ENCODE data around the gene CCDC68. TPM values are rescaled to one million over a fixed set of nuclear protein-coding genes. Genes with fewer than 3 reads are reported as not detected.

Gene CCDC68
- total and polyA plus RNA-seq, 2 of the 13 experiments (the other 11 are each of a cell fraction or from before 2014, with no cell fraction given), result 4.6 to 13.3 TPM

GRCh38 chr18:54948350-54948837, 10.9 kb downstream of the CCDC68 start (continued):
- TF ChIP-seq KLF16 (CRISPR knock-in tag; IDR thresholded peaks at IDR 0.05), result peak in 1 of 2 experiments; percentile 61; a peak in 1 of 4 replicates
- peak; percentile 72 for TF ChIP-seq TCF7 (IDR thresholded peaks at IDR 0.05; ENCODE audit: low read depth)
- TF ChIP-seq, protein P1, sequence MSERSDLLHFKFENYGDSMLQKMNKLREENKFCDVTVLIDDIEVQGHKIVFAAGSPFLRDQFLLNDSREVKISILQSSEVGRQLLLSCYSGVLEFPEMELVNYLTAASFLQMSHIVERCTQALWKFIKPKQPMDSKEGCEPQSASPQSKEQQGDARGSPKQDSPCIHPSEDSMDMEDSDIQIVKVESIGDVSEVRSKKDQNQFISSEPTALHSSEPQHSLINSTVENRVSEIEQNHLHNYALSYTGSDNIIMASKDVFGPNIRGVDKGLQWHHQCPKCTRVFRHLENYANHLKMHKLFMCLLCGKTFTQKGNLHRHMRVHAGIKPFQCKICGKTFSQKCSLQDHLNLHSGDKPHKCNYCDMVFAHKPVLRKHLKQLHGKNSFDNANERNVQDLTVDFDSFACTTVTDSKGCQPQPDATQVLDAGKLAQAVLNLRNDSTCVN (CRISPR knock-in tag; IDR thresholded peaks at IDR 0.05; ENCODE audit: borderline replicate concordance), result peak; percentile 95
- TF ChIP-seq, protein P2, sequence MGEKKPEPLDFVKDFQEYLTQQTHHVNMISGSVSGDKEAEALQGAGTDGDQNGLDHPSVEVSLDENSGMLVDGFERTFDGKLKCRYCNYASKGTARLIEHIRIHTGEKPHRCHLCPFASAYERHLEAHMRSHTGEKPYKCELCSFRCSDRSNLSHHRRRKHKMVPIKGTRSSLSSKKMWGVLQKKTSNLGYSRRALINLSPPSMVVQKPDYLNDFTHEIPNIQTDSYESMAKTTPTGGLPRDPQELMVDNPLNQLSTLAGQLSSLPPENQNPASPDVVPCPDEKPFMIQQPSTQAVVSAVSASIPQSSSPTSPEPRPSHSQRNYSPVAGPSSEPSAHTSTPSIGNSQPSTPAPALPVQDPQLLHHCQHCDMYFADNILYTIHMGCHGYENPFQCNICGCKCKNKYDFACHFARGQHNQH (CRISPR knock-in tag; IDR thresholded peaks at IDR 0.05), result peak; percentile 61; the same call in 1 of the 2 replicates
- TF ChIP-seq HMG20A (CRISPR knock-in tag; IDR thresholded peaks at IDR 0.05; ENCODE audit: borderline replicate concordance), result peak; percentile 97
- peak; percentile 27; the same call in 1 of the 2 replicates for TF ChIP-seq NR2C2 (CRISPR knock-in tag; IDR thresholded peaks at IDR 0.05; ENCODE audit: borderline replicate concordance)
- TF ChIP-seq HOXA7 (CRISPR knock-in tag; IDR thresholded peaks at IDR 0.05), result no peak
- 0 out of 2 replicates have a peak, but pooled peaks have one; percentile 28 for TF ChIP-seq SMARCC2 (IDR thresholded peaks at IDR 0.05)
- peak; percentile 96 for TF ChIP-seq ARID3A (IDR thresholded peaks at IDR 0.05; ENCODE audit: low read depth, low read length)
- 0 out of 2 replicates have a peak, but pooled peaks have one; percentile 23 for TF ChIP-seq ELF1 (CRISPR knock-in tag; IDR thresholded peaks at IDR 0.05)
- TF ChIP-seq FOSL2 (CRISPR knock-in tag; IDR thresholded peaks at IDR 0.05), result peak; percentile 75
- 0 out of 2 replicates have a peak, but pooled peaks have one; percentile 19 for TF ChIP-seq ATF1 (CRISPR knock-in tag; IDR thresholded peaks at IDR 0.05)
- 0 out of 2 replicates have a peak, but pooled peaks have one; percentile 74 for TF ChIP-seq ZFP1 (CRISPR knock-in tag; IDR thresholded peaks at IDR 0.05)
- no peak for TF ChIP-seq ZNF446 (CRISPR knock-in tag; IDR thresholded peaks at IDR 0.05)
- no peak for TF ChIP-seq ZNF749 (CRISPR knock-in tag; IDR thresholded peaks at IDR 0.05; ENCODE audit: borderline replicate concordance)
- TF ChIP-seq, protein P3, sequence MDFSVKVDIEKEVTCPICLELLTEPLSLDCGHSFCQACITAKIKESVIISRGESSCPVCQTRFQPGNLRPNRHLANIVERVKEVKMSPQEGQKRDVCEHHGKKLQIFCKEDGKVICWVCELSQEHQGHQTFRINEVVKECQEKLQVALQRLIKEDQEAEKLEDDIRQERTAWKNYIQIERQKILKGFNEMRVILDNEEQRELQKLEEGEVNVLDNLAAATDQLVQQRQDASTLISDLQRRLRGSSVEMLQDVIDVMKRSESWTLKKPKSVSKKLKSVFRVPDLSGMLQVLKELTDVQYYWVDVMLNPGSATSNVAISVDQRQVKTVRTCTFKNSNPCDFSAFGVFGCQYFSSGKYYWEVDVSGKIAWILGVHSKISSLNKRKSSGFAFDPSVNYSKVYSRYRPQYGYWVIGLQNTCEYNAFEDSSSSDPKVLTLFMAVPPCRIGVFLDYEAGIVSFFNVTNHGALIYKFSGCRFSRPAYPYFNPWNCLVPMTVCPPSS (IDR thresholded peaks at IDR 0.05), result no peak
- TF ChIP-seq ZNF24 (IDR thresholded peaks at IDR 0.05), result 0 out of 2 replicates have a peak, but pooled peaks have one; percentile 41
- TF ChIP-seq, protein P4, sequence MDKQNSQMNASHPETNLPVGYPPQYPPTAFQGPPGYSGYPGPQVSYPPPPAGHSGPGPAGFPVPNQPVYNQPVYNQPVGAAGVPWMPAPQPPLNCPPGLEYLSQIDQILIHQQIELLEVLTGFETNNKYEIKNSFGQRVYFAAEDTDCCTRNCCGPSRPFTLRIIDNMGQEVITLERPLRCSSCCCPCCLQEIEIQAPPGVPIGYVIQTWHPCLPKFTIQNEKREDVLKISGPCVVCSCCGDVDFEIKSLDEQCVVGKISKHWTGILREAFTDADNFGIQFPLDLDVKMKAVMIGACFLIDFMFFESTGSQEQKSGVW (CRISPR knock-in tag; IDR thresholded peaks at IDR 0.05; ENCODE audit: borderline replicate concordance), result no peak
- peak; percentile 68; the same call in 1 of the 2 replicates for TF ChIP-seq ELF4 (CRISPR knock-in tag; IDR thresholded peaks at IDR 0.05; ENCODE audit: borderline replicate concordance)
- peak; percentile 79; the same call in 1 of the 2 replicates for TF ChIP-seq NCOR1 (IDR thresholded peaks at IDR 0.05; ENCODE audit: borderline replicate concordance, low read length)
- TF ChIP-seq, protein P5, sequence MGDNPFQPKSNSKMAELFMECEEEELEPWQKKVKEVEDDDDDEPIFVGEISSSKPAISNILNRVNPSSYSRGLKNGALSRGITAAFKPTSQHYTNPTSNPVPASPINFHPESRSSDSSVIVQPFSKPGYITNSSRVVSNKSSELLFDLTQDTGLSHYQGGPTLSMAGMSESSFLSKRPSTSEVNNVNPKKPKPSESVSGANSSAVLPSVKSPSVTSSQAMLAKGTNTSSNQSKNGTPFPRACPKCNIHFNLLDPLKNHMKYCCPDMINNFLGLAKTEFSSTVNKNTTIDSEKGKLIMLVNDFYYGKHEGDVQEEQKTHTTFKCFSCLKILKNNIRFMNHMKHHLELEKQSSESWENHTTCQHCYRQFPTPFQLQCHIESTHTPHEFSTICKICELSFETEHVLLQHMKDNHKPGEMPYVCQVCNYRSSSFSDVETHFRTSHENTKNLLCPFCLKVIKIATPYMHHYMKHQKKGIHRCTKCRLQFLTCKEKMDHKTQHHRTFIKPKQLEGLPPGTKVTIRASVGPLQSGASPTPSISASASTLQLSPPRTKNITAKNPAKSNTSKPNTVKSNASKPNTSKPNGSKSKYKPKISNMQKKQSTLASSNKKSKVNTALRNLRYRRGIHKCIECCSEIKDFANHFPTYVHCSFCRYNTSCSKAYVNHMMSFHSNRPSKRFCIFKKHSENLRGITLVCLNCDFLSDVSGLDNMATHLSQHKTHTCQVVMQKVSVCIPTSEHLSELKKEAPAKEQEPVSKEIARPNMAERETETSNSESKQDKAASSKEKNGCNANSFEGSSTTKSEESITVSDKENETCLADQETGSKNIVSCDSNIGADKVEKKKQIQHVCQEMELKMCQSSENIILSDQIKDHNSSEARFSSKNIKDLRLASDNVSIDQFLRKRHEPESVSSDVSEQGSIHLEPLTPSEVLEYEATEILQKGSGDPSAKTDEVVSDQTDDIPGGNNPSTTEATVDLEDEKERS (CRISPR knock-in tag; IDR thresholded peaks at IDR 0.05), result 0 out of 2 replicates have a peak, but pooled peaks have one; percentile 42

Measured in HepG2 (cell line).